Measurements from ENCODE around the gene PUS10. TPM values are rescaled to one million over a fixed set of nuclear protein-coding genes. Genes with fewer than 3 reads are reported as not detected.

Gene PUS10
- total and polyA plus RNA-seq, 2 of the 4 experiments (the other 2 are of a cell fraction) = 4.4 to 5.7 TPM

- in situ Hi-C loops (cut with MboI; ENCODE audit: low sequenced_read_pairs) (no loop called here), intact Hi-C loops (cut with micrococcal nuclease) (no loop called here), dilution Hi-C loops (cut with HindIII; ENCODE audit: low sequenced_read_pairs, unreplicated experiment) (no loop called here)
- Histone ChIP-seq H2AK5ac (ENCODE audit: low read depth, low read length) (no peak overlapping the region), H2BK120ac (ENCODE audit: low read depth, low read length) (no peak overlapping the region), H3K14ac (replicated peaks; ENCODE audit: low read depth, low read length) (no peak overlapping the region), H3K4me3 (ENCODE audit: insufficient read depth, low read depth, low read length) (no peak overlapping the region), H3K9me3 (ENCODE audit: control insufficient read depth, insufficient read depth, low read length) (no peaks in the 10 kb centered on the region), H2BK15ac (ENCODE audit: low read depth, low read length) (no peak overlapping the region), H3K4me2 (ENCODE audit: low read depth, low read length) (no peak overlapping the region), H4K91ac (ENCODE audit: insufficient read depth, low read depth, low read length) (no peak overlapping the region), H3K9me1 (ENCODE audit: insufficient read depth, low read length) (no peaks in the 10 kb centered on the region), H3K9ac (ENCODE audit: low read depth, low read length) (no peak overlapping the region), H3K27me3 (ENCODE audit: control insufficient read depth, insufficient read depth, low read length) (no peaks in the 10 kb centered on the region), H3K4me1 (ENCODE audit: control insufficient read depth, insufficient read depth, low read length) (no peaks in the 10 kb centered on the region), H3K79me1 (ENCODE audit: low read depth in 1 of 2, low read length in 2 of 2) (no peaks in the 10 kb centered on the region), H3K27ac (ENCODE audit: insufficient read depth, low read length) (no peak overlapping the region), H2BK5ac (ENCODE audit: low read depth, low read length, poor library complexity, severe bottlenecking) (no peak overlapping the region), H3K23ac (ENCODE audit: low read depth, low read length) (no peak overlapping the region), H2AFZ (replicated peaks; ENCODE audit: low read length, poor library complexity) (no peak overlapping the region), H4K8ac (ENCODE audit: low read depth in 2 of 2, low read length in 2 of 2) (no peak overlapping the region), H3K4ac (ENCODE audit: low read depth, low read length) (no peak overlapping the region), H3K36me3 (ENCODE audit: control insufficient read depth, insufficient read depth, low read length) (0 out of 2 replicates have a peak, but pooled peaks cover 2% of the 10 kb centered on the region), H4K5ac (ENCODE audit: low read depth, low read length) (no peak overlapping the region), H3K56ac (ENCODE audit: extremely low read depth, insufficient read depth, low read length) (no peak overlapping the region), H2AK9ac (replicated peaks; ENCODE audit: low read depth, low read length, poor library complexity) (no peak overlapping the region), H3K18ac (ENCODE audit: low read depth, low read length) (no peak overlapping the region), H4K20me1 (ENCODE audit: insufficient read depth, low read length) (no peaks in the 10 kb centered on the region), H2BK20ac (ENCODE audit: low read depth, low read length) (no peak overlapping the region)
- DNase-seq (no peak), ATAC-seq (ENCODE audit: low read depth) (no peak)
- ChIA-PET POLR2A (ENCODE audit: unreplicated experiment) (no interaction called here), CTCF (no interaction called here)
- WGBS, 2 experiments (ENCODE audit: extremely low coverage in 2 of 2, insufficient read length in 1 of 2) = no CpG with 5 or more reads among the region's 8 CpGs
- no TSS peak for BruUV-seq (replicated peaks)
- no peak for TF ChIP-seq CTCF (conservative IDR thresholded peaks at IDR 0.05; ENCODE audit: low read depth, low read length)
- no peak for TF ChIP-seq RCOR1 (IDR thresholded peaks at IDR 0.05; ENCODE audit: insufficient replicate concordance, low read length)
- TF ChIP-seq MAFK (IDR thresholded peaks at IDR 0.05; ENCODE audit: low read depth, low read length) = no peak
- no peak for TF ChIP-seq CHD1 (IDR thresholded peaks at IDR 0.05; ENCODE audit: low read depth, low read length)
- TF ChIP-seq NFE2L2 (IDR thresholded peaks at IDR 0.05; ENCODE audit: low read depth, low read length) = no peak
- no peak for TF ChIP-seq CEBPB (IDR thresholded peaks at IDR 0.05; ENCODE audit: low read depth, low read length)
- no peak for TF ChIP-seq RFX5 (IDR thresholded peaks at IDR 0.05; ENCODE audit: low read depth, low read length)
- no peak for TF ChIP-seq MAZ (IDR thresholded peaks at IDR 0.05; ENCODE audit: borderline replicate concordance, low read depth, low read length)
- TF ChIP-seq SMC3 (IDR thresholded peaks at IDR 0.05; ENCODE audit: low read depth, low read length) = no peak
- no peak for TF ChIP-seq POLR2A (IDR thresholded peaks at IDR 0.05; ENCODE audit: low read depth, low read length)
- TF ChIP-seq BHLHE40 (IDR thresholded peaks at IDR 0.05; ENCODE audit: low read depth, low read length) = no peak
- no peak for TF ChIP-seq MXI1 (IDR thresholded peaks at IDR 0.05; ENCODE audit: borderline replicate concordance, low read depth, low read length)
- no peak for TF ChIP-seq FOS (IDR thresholded peaks at IDR 0.05; ENCODE audit: low read depth, low read length)
- TF ChIP-seq RAD21 (IDR thresholded peaks at IDR 0.05; ENCODE audit: low read length) = no peak
- TF ChIP-seq ELK1 (IDR thresholded peaks at IDR 0.05; ENCODE audit: borderline replicate concordance, low read depth, low read length) = no peak
- no peak for TF ChIP-seq USF2 (IDR thresholded peaks at IDR 0.05; ENCODE audit: low read depth, low read length)
Observed at GRCh38 chr2:60948161-60948560, 69.9 kb downstream of the PUS10 start.
